Muscle of leg (tissue), 11 donors: ENCODE results near the gene GMEB2. TPM values are rescaled to one million over a fixed set of nuclear protein-coding genes. Genes with fewer than 3 reads are reported as not detected.

ENCODE experiments used
- DNase-seq: peaks from one replicate; pipeline ENCODE4 v3.0.0; 2013
- H3K27ac ChIP-seq: one replicate; pipeline ENCODE4 v1.5.1; 2013; ENCODE audit warnings: mild to moderate bottlenecking, low read length, control low read depth
- H3K27me3 ChIP-seq: one replicate; pipeline ENCODE4 v1.6.1; 2013; ENCODE audit warnings: low read length; ENCODE audit not compliant: control insufficient read depth, insufficient read depth
- H3K36me3 ChIP-seq: one replicate; pipeline ENCODE4 v1.6.1; 2013; ENCODE audit warnings: low read length; ENCODE audit not compliant: control insufficient read depth, insufficient read depth
- H3K4me1 ChIP-seq: one replicate; pipeline ENCODE4 v1.6.1; 2013; ENCODE audit warnings: low read length; ENCODE audit not compliant: control insufficient read depth, insufficient read depth
- H3K4me3 ChIP-seq: one replicate; pipeline ENCODE4 v1.5.1; 2013; ENCODE audit warnings: low read length, control low read depth
- H3K9me3 ChIP-seq: replicated peaks from 2 replicates; pipeline ENCODE4 v1.6.1; 2013; ENCODE audit warnings: low read depth, low read length; ENCODE audit not compliant: control insufficient read depth
- WGBS: methylation state at CpG from one replicate; pipeline ENCODE4 v1.1.5; 2013; ENCODE audit warnings: missing lambda C conversion rate; ENCODE audit not compliant: insufficient coverage; 5-methylcytosine and 5-hydroxymethylcytosine counted together
- polyA plus RNA-seq, 8 donors: library from polyadenylated mRNA; unstranded; fragments of 120-200 nt; gene quantifications; one replicate each; pipeline versions ENCODE4 v1.2.1 to v1.2.3, GENCODE V29; 2013; ENCODE audit warnings: inconsistent platforms in 1 of 8, low replicate concordance in 1 of 8; ENCODE audit not compliant: insufficient read length in 8 of 8, insufficient read depth in 1 of 8
- total RNA-seq: library from RNA; stranded (reverse); fragments of 120-200 nt; gene quantifications from one replicate; pipeline ENCODE4 v1.2.4, GENCODE V29; 2013

The GMEB2 gene
- total and polyA plus RNA-seq, 9 donors: 5.9 to 9.5 (median 7.8) TPM

DNA sequence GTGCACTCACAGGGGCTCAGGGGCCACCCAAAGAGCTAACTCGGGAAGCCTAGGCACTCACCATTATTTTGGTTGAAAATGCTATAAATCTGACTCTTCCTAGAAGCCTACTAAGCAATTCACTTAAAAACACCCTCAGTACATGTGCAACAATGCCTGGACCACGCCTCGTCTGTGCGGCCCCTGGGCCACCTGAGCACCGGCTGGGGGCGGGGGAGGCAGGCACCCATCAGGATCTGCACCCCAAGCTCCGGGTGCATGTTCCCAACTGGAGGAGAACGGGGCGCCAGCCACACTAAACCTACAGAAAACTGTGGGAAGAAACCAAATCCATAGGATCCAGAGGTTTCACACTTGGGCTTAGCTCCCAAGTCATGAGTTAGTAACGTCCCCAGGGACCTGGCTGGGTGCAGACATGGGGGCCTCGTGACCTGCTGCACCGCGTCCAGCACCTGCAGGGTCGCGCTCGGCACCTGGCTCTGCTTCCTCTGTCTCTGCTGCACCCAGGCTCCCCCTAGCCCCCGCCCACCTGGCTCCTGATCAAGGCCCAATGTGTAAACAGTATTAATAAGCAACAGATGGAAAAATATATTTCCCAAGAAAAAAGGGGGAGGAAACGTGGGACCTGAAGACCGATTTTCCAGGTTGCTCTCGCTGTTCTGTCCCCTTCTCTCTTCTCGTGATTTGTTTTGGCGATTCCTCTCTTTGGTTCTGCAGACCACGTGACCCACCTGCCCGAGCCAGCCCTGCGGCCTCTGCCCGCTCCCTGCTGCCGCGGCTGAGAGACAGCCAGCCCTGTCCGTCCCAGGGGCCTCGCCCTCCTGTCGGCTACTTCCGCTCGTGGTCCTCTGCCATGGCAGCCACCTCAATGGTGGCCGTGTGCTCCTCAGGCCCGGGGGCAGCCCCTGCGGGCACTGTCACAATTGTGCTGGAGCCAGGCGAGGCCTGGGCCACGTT is 37.4 kb downstream of the GMEB2 start:
- Histone ChIP-seq H3K4me1 (peaks cover 10% of the 10 kb centered on the region), H3K9me3 (no peaks in the 10 kb centered on the region), H3K27me3 (no peaks in the 10 kb centered on the region), H3K27ac (no peak overlapping the region), H3K36me3 (peaks cover 74% of the 10 kb centered on the region), H3K4me3 (no peak overlapping the region)
- no peak for DNase-seq
- WGBS: 72% methylated on average over 21 of the region's 38 CpGs

DNA sequence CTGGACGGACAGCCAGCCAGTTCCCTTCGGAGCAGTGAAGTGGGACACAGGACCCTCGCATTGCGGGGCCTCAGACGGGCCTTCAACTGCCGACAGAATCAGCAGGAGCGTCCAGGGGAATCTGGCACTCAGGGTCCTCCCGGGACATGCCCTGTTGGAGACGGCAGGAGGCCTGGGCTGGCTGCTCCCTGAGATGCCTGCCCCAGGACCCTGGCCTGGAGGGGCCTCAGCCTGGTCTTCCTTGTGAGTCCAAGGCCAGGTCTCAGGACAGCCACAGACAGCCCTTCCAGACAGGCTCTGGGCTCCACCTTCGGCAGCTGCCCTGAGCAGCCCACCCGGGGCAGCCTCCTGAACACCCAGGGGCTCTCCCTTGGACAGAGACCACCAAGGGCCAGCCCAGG is 38.3 kb downstream of the GMEB2 start:
- Histone ChIP-seq H3K4me3 (no peak overlapping the region), H3K4me1 (peaks cover 10% of the 10 kb centered on the region), H3K9me3 (no peaks in the 10 kb centered on the region), H3K36me3 (peaks cover 67% of the 10 kb centered on the region), H3K27ac (no peak overlapping the region), H3K27me3 (no peaks in the 10 kb centered on the region)
- DNase-seq: no peak
- WGBS: 72% methylated on average over 11 of the region's 11 CpGs

DNA sequence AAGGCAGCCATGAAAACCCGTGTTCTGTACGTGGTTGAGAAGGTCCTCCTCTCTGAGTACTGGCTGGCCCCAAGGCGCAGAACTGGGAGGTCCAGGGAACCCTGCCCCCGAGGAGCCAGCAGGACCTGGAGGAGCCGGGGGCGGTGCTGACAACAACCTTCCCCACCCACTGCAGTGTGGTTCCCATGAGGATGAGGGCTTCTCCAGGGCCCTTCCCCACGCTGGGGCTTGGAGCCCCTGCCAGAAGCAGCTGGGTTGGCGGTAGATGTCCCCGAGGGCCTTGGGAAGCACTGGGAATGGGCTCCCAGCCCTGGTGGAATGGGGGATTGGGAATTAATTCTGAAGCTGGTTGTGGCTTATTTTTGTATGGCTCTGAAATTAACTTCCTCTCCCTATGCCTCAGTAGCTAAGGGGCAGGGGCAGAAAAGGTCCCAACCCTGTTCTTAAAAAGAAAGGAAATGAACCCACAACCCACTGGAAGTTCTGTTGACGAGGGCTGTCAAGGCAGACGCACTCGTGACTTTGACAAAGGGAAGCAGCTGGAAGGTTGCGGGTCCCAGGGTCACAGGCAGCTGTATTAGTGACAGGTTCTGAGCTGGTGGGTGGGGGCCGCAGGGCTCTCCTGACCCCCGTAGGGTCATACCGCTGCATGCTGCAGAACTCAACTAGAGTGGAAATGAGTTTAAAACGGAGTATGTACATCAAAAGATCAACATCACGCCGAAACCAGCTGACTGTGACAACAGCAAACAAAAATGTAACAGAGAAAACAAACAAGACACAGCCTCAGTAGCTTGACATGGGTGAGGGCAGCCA is 38.9 kb downstream of the GMEB2 start:
- H3K36me3 ChIP-seq: peaks cover 60% of the 10 kb centered on the region
- peak overlapping the region; percentile 29 for H3K27ac ChIP-seq
- peaks cover 10% of the 10 kb centered on the region for H3K4me1 ChIP-seq
- H3K27me3 ChIP-seq: no peaks in the 10 kb centered on the region
- peak; percentile 55 for DNase-seq
- no peaks in the 10 kb centered on the region for H3K9me3 ChIP-seq
- 56% methylated on average over 10 of the region's 19 CpGs for WGBS
- H3K4me3 ChIP-seq: no peak overlapping the region

DNA sequence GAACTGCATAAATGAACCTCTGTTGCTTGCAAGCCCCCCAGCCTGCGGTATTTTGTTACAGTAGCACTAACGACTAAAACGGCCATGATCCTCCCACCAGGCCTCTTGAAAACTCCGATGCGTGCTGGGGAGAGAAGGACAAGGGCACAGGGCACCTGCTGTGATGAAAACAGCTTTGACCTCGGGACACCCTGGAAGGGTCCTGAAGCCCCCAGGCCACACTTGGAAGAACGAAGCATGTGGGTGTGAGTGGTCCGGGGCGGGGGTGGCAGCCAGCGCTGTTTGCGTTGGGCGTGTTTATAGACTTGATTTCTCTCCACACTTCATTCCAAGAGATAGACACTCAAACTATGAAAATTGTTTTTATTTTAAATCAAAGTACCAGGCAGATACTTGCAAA is 39.6 kb downstream of the GMEB2 start:
- no peak for DNase-seq
- H3K9me3 ChIP-seq: no peaks in the 10 kb centered on the region
- 74% methylated on average over 4 of the region's 12 CpGs for WGBS
- peaks cover 53% of the 10 kb centered on the region for H3K36me3 ChIP-seq
- peaks cover 10% of the 10 kb centered on the region for H3K4me1 ChIP-seq
- no peak overlapping the region for H3K27ac ChIP-seq
- H3K4me3 ChIP-seq: no peak overlapping the region
- H3K27me3 ChIP-seq: no peaks in the 10 kb centered on the region

DNA sequence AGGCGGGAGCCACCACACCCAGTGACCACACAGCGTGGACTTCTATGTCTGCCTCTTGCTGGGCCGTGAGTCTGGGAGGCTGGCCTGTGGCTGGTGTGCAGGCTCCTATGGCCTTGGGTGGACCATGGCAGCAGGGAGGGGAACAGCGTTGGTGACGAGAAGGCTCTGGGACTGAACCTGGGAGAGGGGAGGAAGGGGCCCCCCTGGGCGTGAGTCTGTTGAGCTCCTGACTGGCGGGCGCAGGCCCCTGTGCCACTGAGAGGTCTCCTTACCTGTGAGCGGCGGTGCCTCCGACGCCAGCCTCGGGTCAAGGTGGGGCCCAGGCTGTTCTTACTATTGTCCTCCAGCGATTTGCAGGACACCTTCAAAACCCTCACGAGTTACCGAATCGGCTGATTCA is 40.1 kb downstream of the GMEB2 start:
- no peak overlapping the region for H3K27ac ChIP-seq
- 86% methylated on average over 17 of the region's 17 CpGs for WGBS
- DNase-seq: no peak

DNA sequence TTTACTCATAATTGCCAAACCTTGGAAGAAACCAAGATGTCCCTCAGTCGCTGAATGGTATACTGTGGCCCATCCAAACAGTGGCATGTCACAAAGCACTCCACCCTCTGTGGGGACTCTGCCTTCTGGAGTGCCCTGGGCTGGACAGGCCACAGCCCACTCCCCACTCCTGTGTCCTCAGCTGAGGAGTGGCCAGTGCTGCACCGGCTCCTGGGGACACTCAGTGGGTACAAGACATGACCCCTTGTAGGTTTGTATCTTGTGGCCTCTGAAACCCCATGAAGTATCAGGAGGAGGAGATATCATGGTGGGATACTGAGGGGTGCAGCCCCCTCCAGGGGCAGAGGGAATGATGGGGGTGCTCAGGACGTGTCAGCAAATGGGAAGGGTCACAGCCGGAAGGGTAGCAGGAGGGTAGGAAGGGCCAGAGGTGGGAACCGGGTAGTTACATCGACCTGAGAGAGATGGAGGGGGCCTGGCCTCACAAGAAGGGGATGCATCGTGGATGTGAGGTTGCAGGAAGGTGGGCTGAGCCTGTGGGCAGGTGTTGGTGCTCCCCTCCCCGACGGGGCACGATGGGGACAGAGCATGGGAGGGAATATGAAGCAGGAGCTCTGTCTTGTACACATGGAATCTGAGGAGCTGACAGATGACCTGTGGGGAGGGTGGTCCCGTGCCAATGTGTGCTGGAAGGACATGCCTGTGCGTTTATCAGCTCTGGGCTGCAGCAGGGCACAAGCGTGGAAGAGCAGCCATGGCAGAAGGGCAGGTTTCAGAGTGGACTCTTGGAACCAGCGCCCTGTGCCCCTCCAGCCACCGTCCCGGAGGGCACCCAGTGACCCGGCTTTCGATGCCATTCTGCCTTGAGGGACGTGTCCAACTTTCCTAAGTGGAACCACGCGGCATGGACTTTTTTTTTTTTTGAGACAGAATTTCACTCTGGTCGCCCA is 41.0 kb downstream of the GMEB2 start:
- Histone ChIP-seq H3K27ac (no peak overlapping the region), H3K9me3 (no peaks in the 10 kb centered on the region), H3K36me3 (peaks cover 39% of the 10 kb centered on the region), H3K27me3 (no peaks in the 10 kb centered on the region), H3K4me1 (peaks cover 10% of the 10 kb centered on the region), H3K4me3 (no peak overlapping the region)
- no peak for DNase-seq
- WGBS: 79% methylated on average over 19 of the region's 22 CpGs

More for the DNA sequence above, 40.1 kb downstream of the GMEB2 start:
- Histone ChIP-seq H3K9me3 (no peaks in the 10 kb centered on the region), H3K4me3 (no peak overlapping the region), H3K36me3 (peaks cover 48% of the 10 kb centered on the region), H3K4me1 (peaks cover 10% of the 10 kb centered on the region), H3K27me3 (no peaks in the 10 kb centered on the region)

DNA sequence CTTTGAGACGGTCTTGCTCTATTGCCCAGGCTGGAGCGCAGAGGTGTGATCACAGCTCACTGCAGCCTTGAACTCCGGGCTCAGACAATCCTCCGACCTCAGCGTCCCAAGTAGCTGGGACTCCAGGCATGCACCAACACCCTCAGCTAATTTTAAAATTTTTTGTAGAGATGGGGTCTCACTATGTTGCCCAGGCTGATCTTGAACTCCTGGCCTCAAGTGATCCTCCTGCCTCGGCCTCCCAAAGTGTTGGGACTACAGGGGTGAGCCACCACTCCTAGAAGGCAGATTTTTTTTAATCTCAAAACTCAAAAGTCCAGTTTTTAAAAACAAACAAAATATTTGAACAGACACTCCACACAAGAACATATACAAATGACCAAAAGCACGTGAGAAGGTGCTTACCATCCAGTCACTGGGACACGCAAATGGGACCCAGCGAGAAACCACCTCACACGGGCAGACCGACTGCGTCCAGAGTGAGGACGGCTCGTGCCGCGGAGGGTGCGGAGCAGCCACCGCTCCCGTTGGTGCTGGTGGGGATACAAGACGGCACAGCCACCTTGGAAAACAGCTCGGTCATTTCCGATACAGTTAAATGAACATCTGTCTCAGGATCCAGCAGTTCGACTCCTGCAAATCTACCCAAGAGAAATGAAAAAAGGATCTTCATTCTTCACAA is 44.4 kb downstream of the GMEB2 start:
- Histone ChIP-seq H3K4me1 (peaks cover under 1% of the 10 kb centered on the region), H3K4me3 (no peak overlapping the region)
- WGBS: 72% methylated on average over 19 of the region's 23 CpGs

DNA sequence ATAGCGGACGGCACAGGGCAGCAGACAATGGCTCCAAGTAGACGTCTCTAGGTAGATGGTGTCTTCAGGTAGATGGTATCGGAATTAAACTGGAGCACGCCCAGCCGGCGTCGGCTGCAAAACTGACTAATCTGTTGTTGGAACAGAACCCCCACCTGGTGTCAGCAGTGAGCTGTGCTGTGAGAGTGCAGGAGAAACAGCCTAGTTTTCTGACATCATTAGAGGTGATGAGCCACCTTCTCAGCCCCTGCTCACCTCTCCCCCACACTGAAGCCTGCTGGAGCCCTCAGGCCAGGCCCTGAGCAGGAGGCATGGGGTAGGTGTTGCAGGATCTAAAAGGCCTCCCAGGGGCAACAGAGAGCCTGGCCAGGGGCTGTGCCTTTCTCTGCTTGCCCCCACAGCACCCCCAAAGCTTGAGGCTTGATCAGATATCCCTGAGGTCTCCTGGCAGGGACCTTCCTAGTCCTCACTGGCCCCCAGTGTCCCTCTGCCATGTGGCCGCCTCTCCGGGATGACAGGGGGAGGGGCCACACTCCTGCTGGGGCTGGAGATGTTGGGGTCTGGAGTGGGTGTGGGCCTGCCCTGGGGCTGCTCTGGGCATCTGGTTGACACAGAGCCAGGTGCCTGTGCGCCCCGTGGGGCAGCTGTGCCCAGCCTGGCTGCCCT is 46.0 kb downstream of the GMEB2 start:
- 64% methylated on average over 6 of the region's 12 CpGs for WGBS
- no peaks in the 10 kb centered on the region for H3K36me3 ChIP-seq
- no peaks in the 10 kb centered on the region for H3K9me3 ChIP-seq
- no peak overlapping the region for H3K4me3 ChIP-seq
- H3K4me1 ChIP-seq: peaks cover 6% of the 10 kb centered on the region
- no peak overlapping the region for H3K27ac ChIP-seq
- DNase-seq: no peak
- peaks cover 9% of the 10 kb centered on the region for H3K27me3 ChIP-seq

More for the DNA sequence above, 44.4 kb downstream of the GMEB2 start:
- Histone ChIP-seq H3K9me3 (no peaks in the 10 kb centered on the region), H3K36me3 (peaks cover 6% of the 10 kb centered on the region), H3K27ac (no peak overlapping the region), H3K27me3 (peaks cover 9% of the 10 kb centered on the region)
- DNase-seq: no peak
